Parathyroid adenoma (tissue), 2 donors: ENCODE results near the gene FIBP.

Experiments
- H2AFZ ChIP-seq: fragments of 300-600 bp; sonication (generic); one replicate; pipeline ENCODE4 v1.7.0; 2017; ENCODE audit warnings: antibody characterized with exemption, mild to moderate bottlenecking
- H3K27ac ChIP-seq: fragments of 300-600 bp; sonication (generic); one replicate; pipeline ENCODE4 v1.7.0; 2017
- H3K27me3 ChIP-seq: fragments of 300-600 bp; sonication (generic); one replicate; pipeline ENCODE4 v1.7.0; 2017; ENCODE audit warnings: low read length; ENCODE audit not compliant: control insufficient read depth, insufficient read depth
- H3K36me3 ChIP-seq: fragments of 300-600 bp; sonication (generic); one replicate; pipeline ENCODE4 v1.7.0; 2017; ENCODE audit warnings: low read length; ENCODE audit not compliant: control insufficient read depth, insufficient read depth
- H3K4me1 ChIP-seq: fragments of 300-600 bp; sonication (generic); one replicate; pipeline ENCODE4 v1.7.0; 2017; ENCODE audit warnings: control low read depth
- H3K4me2 ChIP-seq: fragments of 300-600 bp; sonication (generic); one replicate; pipeline ENCODE4 v1.7.0; 2017; ENCODE audit warnings: low read length
- H3K4me3 ChIP-seq: fragments of 300-600 bp; sonication (generic); one replicate; pipeline ENCODE4 v1.7.0; 2017; ENCODE audit warnings: low read depth, low read length
- H3K79me2 ChIP-seq: fragments of 300-600 bp; sonication (generic); one replicate; pipeline ENCODE4 v1.7.0; 2017; ENCODE audit warnings: control low read depth
- H3K9ac ChIP-seq: fragments of 300-600 bp; sonication (generic); one replicate; pipeline ENCODE4 v1.7.0; 2017; ENCODE audit warnings: mild to moderate bottlenecking
- H3K9me3 ChIP-seq: fragments of 300-600 bp; sonication (generic); one replicate; pipeline ENCODE4 v1.7.0; 2017; ENCODE audit warnings: low read length; ENCODE audit not compliant: control insufficient read depth
- TF ChIP-seq, protein P1 (sequence below): fragments of 300-600 bp; sonication (generic); IDR thresholded peaks from one replicate; pipeline ENCODE4 v1.7.0; 2017; ENCODE audit warnings: antibody characterized with exemption, mild to moderate bottlenecking
- donor health status: primary hyperparathyroidism.

FIBP gene

GRCh38 chr11:65882120-65883057 lies 5.9 kb downstream of the FIBP start:
- Histone ChIP-seq H3K27me3 (no peaks in the 10 kb centered on the region), H3K4me2 (no peak overlapping the region), H3K9ac (no peak overlapping the region), H3K9me3 (no peaks in the 10 kb centered on the region), H3K4me3 (no peak overlapping the region), H3K79me2 (no peaks in the 10 kb centered on the region), H3K4me1 (peaks cover 1% of the 10 kb centered on the region), H2AFZ (no peak overlapping the region), H3K27ac (no peak overlapping the region), H3K36me3 (no peaks in the 10 kb centered on the region)
- TF ChIP-seq, protein P1, sequence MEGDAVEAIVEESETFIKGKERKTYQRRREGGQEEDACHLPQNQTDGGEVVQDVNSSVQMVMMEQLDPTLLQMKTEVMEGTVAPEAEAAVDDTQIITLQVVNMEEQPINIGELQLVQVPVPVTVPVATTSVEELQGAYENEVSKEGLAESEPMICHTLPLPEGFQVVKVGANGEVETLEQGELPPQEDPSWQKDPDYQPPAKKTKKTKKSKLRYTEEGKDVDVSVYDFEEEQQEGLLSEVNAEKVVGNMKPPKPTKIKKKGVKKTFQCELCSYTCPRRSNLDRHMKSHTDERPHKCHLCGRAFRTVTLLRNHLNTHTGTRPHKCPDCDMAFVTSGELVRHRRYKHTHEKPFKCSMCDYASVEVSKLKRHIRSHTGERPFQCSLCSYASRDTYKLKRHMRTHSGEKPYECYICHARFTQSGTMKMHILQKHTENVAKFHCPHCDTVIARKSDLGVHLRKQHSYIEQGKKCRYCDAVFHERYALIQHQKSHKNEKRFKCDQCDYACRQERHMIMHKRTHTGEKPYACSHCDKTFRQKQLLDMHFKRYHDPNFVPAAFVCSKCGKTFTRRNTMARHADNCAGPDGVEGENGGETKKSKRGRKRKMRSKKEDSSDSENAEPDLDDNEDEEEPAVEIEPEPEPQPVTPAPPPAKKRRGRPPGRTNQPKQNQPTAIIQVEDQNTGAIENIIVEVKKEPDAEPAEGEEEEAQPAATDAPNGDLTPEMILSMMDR: no peak

DNA sequence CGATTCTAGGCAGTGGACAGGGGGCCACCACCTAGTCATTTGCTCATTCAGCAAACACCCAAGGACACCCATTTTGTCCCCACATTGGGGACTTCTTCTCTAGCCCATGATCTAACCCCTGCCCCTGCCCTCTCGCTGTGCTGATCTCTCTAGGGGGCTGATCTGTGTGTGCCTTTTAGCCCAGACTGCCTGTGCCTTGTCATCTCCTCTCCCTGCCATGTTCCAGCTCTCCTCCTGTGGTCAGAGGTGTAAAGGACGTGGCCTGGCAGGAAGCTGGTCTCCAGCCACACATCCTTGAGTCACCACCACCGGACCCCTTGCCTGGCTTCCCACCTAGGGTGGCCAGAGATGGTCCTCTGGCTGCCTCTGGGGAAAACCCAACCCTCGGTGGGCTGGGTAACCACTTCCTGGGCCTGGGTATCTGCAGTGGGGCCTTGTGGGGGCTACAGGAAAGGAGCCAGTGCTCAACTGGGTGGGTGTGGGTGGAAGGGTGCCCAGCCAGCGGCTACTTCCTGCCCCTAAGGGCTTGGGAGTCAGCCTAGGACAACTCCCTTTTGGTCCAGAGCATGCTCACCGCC lies 7.3 kb downstream of the FIBP start:
- H3K4me3 ChIP-seq: no peak overlapping the region
- no peak overlapping the region for H3K27ac ChIP-seq
- H3K4me1 ChIP-seq: no peaks in the 10 kb centered on the region
- no peaks in the 10 kb centered on the region for H3K27me3 ChIP-seq
- no peaks in the 10 kb centered on the region for H3K36me3 ChIP-seq
- H3K9ac ChIP-seq: no peak overlapping the region
- no peaks in the 10 kb centered on the region for H3K79me2 ChIP-seq
- no peak overlapping the region for H3K4me2 ChIP-seq
- no peaks in the 10 kb centered on the region for H3K9me3 ChIP-seq
- TF ChIP-seq, protein P1: no peak
- H2AFZ ChIP-seq: no peak overlapping the region

DNA sequence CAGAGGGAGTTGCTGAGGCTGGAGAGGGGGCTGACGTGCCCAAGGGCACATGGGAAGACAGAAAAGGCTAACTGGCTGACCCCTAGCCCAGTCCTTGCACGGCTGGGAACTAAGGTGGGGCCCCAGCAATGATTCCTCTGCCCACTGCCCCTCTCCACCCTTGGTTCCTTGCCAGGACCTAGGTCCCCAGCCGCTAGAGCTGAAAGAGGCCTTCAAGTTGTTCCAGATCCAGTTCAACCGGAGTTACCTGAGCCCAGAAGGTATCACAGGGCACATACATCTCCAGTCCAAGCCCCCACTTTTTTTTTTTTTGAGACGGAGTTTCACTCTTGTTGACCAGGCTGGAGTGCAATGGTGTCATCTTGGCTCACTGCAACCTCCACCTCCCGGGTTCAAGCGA lies 8.2 kb downstream of the FIBP start:
- Histone ChIP-seq H3K27me3 (no peaks in the 10 kb centered on the region), H3K9ac (no peak overlapping the region), H3K9me3 (no peaks in the 10 kb centered on the region), H3K79me2 (no peaks in the 10 kb centered on the region), H3K27ac (no peak overlapping the region), H2AFZ (no peak overlapping the region), H3K4me1 (no peaks in the 10 kb centered on the region), H3K36me3 (no peaks in the 10 kb centered on the region), H3K4me3 (no peak overlapping the region), H3K4me2 (no peak overlapping the region)
- TF ChIP-seq, protein P1: no peak

GRCh38 chr11:65879617-65880016 lies 8.7 kb downstream of the FIBP start, which contains the start of gene CTSW:
CTSW (plus strand) TSS chr11:65879837; CDS start chr11:65879855, 18 bp downstream.
- Histone ChIP-seq H3K9ac (no peak within 1 kb of the TSS), H2AFZ (no peak within 1 kb of the TSS), H3K4me3 (no peak within 1 kb of the TSS), H3K27me3 (no peaks in the 10 kb centered on the region), H3K79me2 (no peaks in the 10 kb centered on the region), H3K9me3 (no peaks in the 10 kb centered on the region), H3K4me1 (no peaks in the 10 kb centered on the region), H3K4me2 (no peak within 1 kb of the TSS), H3K27ac (no peak within 1 kb of the TSS), H3K36me3 (no peaks in the 10 kb centered on the region)
- TF ChIP-seq, protein P1: no peak
